NK-92 treated with Interleukin-12 subunit alpha and Interleukin-12 subunit beta, amount 100 ng/mL, for 24 hours (cell line): ENCODE data around the gene LRRIQ1.
"Not testable (repeated sequence)": the region's sequence is repeated elsewhere in the genome, so short reads cannot be mapped to it uniquely, and the experiment has no call there.

Experiments
- DNase-seq: peaks from one replicate; lab custom pipeline; 2025; lab: John Stamatoyannopoulos, UW

LRRIQ1 gene

DNA sequence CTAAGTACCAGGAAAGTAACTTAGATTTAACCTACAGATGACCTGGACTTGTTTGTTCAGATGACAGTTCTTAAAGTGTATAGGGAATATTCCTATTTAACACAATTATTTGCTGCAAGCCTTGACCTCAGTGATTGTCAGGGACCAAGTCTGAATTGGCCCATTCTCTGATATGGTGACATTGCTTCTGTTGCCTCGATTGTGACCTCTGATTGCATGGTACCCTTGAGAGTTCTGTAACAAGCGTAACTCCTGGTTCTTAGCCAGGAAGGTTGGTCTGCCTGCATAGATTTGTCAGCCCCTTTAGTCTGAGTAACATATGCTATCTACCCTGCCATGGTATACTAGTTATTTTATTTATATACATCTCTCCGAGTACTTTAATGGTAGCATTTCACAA, 150.1 kb downstream of the LRRIQ1 start:
- DNase-seq = no peak

DNA sequence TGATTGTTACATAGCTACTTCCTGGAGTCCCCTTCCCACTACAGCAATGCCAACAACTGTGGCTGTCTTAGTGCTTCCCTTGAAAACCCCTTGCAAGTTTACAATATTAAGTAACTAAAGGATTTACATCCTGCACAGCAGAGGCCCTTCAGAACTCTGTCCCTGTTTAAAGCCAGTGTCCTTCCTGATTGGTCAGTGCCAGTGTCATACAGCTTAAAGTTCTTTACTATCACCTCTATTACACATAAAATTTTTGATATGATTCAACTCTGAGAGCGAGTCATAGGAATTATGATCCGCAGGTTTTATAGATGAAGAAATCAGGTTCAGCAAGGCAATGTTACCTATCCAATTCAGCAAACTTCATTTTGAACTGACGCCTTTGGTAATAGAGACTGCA, 152.5 kb downstream of the LRRIQ1 start:
- no peak for DNase-seq

DNA sequence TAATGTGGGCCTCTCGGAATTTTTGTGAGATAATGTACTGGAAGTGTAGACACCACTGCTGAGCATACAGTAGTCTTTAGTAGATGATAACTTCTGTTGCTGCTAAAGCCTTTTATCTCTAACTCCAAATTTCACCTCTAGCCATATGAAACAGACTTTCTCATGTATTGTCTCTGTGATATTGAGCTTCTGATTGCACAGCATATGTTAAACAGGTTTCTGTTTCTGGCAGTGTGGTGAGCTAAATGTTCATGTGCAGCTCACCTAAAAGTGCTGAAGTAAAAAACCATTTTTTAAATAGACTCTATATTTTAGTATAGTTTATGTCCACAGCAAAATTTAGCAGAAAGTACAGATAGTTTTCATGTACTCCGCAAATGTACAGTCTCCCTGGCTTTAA, 154.6 kb downstream of the LRRIQ1 start:
- DNase-seq = no peak

- DNase-seq = not testable (repeated sequence)
Measured at GRCh38 chr12:85203809-85204208, 167.7 kb downstream of the LRRIQ1 start.

GRCh38 chr12:85206543-85206942, 170.4 kb downstream of the LRRIQ1 start:
- DNase-seq = no peak

DNA sequence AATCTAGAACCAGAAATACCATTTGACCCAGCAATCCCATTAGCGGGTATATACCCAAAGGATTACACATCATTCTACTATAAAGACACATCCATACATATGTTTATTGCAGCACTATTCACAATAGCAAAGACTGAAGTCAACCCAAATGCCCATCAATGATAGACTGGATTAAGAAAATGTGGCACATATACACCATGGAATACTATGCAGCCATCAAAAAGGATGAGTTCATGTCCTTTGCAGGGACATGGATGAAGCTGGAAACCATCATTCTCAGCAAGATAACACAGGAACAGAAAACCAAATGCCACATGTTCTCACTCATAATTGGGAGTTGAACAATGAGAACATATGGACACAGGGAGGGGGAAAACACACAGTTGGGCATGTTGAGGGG, 188.2 kb downstream of the LRRIQ1 start:
- DNase-seq = not testable (repeated sequence)

DNA sequence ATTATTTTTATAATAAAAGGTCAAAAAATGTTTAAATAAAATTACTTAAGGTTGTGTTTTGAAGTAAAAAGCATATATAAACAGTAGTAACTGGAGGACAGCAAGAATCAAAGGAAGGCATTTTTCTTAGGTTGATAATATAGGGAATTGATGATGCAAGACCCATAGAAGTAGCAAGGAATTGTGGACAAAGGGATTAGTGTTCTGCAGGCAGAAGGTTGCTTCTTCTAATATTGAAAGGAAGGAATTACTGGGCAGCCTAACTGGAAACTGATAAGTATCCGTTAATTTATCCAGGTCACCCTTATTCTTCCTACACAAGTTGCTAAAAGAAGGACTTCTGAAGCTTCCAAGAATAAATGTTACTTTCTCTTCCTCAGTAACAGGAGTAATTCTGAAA, 189.3 kb downstream of the LRRIQ1 start:
- no peak for DNase-seq

GRCh38 chr12:85237327-85237726, 201.2 kb downstream of the LRRIQ1 start:
- DNase-seq = no peak

DNA sequence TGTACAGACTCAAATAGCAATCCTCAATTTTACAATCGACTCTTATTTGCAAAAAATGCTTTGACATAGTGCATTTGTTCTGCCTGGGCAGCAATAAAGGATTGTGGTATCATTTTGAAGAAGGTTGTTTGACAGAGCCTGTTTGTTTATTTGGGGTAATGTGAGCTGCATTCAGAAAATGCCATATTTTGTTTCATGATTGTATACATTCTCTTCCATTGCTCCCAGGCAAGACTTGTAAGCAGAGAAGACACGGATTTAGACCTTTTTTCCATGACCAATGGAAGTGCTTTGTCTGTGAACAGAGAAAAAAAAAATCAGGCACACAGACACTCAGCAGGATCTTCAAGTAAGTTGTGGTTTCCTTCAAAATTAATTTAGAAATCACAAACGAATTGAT, 208.4 kb downstream of the LRRIQ1 start:
- DNase-seq = no peak

GRCh38 chr12:85253853-85254252, 217.7 kb downstream of the LRRIQ1 start:
- DNase-seq = no peak

DNA sequence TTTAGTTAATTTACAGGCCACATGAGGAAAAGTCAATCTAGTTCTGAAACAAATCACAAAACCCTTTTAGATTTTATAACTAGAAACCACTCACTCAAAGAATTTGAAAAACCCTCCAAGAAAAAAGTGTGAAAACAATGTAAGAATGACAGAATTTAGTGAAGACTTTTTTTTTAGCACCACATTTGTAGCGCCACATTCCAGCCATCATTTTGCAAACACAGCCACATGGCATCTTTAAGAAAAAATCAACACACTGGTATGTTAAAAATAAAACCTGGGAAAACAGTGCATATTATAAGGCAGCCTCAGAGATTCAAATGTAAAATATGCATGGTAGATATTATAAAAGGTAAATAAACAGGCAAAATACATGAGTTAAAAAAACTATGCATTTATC, 221.5 kb downstream of the LRRIQ1 start:
- DNase-seq = no peak

DNA sequence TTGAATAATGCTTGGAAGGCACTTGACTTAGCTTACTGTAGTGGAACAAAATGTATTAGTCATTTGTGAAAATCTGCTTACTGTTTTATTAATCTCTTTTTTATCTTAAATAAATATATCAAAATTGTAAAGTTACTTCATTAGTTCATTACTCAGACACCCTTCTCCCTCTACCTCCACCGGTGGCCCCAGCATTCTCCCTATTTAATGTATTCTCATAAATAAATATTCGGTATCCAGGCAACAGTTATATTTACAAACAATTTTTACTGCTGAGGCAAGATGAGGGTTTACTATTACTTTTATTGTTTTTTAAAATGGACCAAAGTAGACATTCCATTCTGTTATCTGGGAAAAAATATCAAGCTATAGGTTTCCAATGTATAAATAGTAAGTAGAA, 224.3 kb downstream of the LRRIQ1 start:
- DNase-seq = no peak

GRCh38 chr12:85260896-85261295, 224.7 kb downstream of the LRRIQ1 start:
- DNase-seq = no peak

- no peak for DNase-seq
Measured at GRCh38 chr12:85266356-85266755, 230.2 kb downstream of the LRRIQ1 start.

GRCh38 chr12:85273381-85274314, 237.5 kb downstream of the LRRIQ1 start:
- no peak for DNase-seq

DNA sequence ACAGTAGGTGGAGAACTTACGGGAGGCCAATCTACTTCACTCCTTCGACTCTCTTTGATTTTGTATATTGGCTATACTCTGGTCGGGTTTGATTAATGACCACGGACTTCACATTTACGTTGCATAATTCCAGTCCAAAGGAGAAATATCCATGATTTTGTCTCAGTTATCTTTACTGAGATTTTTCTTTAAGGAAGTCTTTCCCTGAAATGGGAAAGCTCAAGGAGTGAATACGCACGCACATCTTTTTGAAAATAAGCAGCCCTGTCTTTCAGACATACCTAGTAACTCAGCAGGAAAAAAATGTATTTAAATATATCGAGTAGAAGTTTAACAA, 238.1 kb downstream of the LRRIQ1 start:
- no peak for DNase-seq

DNA sequence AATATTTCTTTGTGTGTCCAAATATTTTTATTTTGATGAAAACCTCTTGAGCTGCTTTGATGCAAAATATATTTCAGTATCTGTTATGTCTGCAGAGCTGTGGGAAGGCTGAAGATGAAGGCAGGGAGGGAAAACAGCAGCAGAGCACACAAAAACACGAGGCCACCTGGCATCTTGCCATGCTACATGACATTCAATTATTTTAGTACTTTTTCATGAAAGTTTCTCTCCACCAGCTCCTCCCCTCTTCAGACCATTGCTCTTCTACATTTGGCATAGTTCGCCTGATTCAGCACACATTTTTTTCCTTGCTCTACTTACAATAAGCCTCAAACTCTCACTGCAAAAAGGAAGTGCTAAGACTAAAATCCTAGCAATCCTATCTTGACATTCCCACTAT, 239.2 kb downstream of the LRRIQ1 start:
- DNase-seq = no peak

DNA sequence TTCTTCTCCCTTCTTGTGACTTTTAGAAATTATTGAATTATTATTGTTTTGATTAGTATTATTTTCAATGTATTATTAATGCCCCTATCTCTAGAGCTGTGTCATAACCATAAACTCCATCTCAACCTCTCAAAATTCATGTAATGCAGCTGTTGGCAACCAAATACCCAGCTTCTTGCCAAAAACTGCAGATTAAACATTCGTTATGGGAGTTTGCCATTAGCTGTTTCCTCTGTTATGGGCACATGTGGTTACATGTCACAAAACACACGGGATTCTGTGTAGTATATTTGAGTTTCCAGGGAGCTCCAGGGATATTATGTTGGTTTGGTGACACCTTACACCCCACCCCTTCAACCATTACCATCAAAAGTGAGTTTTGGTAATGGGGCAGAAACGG, 241.0 kb downstream of the LRRIQ1 start:
- DNase-seq = no peak

DNA sequence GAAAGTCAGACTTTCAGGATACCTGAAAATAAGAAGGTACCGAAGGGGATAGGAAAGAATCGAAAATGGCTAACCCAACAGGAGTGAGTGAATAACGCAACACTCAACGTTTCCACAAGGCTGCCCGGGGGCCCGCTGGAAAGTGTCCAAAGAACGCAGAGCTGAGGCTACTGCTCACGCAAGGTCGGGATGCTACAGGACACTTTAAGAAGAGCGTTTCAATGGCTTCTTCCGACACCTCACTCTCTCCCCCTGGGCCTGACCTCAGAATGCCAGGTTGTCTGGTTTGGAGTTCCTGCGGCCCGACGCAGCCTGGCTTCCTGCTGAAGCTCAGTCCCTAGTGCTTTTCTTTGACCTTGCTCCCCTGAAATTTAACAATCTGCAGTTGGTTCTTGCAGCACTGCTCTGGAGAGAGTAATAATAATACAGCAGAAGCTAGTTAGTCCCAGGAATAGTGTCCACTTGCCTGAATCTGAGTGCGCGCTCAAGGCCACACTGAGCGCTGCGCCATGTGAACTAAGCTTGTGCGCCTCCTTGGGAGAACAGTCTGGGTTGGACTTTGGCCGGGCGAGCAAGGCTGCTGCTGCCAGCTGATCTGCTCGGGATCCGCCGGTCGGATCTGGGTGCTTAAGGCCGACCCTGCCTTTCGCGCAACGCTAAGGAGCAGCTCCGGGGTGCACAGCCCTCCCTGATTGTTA, 241.9 kb downstream of the LRRIQ1 start:
- no peak for DNase-seq

GRCh38 chr12:85278598-85279448, 242.7 kb downstream of the LRRIQ1 start:
- no peak for DNase-seq

- no peak for DNase-seq
Measured at GRCh38 chr12:85279449-85280164, 243.5 kb downstream of the LRRIQ1 start.
